SK-N-MC (cell line): ENCODE measurements around the gene CCL24.

Experiments
- EZH2 ChIP-seq: fragments of 200-600 bp; sonication (generic); IDR thresholded peaks from one replicate; pipeline ENCODE4 v1.6.1; 2017; ENCODE audit warnings: antibody characterized with exemption
- POLR2AphosphoS5 ChIP-seq: IDR thresholded peaks from 2 replicates; pipeline ENCODE4 v1.6.1; 2012; ENCODE audit warnings: mild to moderate bottlenecking, low read depth, low read length, borderline replicate concordance

DNA sequence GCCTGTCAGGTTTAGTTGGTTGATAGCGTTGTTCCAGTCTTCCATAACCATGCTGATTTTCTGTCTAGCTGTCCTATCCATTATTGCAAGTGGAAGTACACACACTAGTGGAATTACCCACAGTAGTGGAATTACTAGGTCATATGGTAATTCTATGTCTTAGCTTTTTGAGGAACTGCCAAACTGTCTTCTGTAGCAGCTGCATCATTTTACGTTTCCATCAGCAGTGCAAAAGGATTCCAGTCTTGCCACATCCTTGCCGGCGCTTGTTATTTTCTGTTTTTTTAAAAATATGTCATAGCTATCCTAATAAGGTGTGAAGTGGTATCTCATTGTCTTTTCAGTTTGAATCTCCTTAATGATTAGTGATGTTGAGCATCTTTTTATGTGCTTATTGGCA lies 48.0 kb upstream of the CCL24 start:
- no peak for TF ChIP-seq EZH2
- TF ChIP-seq POLR2AphosphoS5 = no peak
